ENCODE measurements around the gene AGXT2.

Gene AGXT2, protein sequence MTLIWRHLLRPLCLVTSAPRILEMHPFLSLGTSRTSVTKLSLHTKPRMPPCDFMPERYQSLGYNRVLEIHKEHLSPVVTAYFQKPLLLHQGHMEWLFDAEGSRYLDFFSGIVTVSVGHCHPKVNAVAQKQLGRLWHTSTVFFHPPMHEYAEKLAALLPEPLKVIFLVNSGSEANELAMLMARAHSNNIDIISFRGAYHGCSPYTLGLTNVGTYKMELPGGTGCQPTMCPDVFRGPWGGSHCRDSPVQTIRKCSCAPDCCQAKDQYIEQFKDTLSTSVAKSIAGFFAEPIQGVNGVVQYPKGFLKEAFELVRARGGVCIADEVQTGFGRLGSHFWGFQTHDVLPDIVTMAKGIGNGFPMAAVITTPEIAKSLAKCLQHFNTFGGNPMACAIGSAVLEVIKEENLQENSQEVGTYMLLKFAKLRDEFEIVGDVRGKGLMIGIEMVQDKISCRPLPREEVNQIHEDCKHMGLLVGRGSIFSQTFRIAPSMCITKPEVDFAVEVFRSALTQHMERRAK

DNA sequence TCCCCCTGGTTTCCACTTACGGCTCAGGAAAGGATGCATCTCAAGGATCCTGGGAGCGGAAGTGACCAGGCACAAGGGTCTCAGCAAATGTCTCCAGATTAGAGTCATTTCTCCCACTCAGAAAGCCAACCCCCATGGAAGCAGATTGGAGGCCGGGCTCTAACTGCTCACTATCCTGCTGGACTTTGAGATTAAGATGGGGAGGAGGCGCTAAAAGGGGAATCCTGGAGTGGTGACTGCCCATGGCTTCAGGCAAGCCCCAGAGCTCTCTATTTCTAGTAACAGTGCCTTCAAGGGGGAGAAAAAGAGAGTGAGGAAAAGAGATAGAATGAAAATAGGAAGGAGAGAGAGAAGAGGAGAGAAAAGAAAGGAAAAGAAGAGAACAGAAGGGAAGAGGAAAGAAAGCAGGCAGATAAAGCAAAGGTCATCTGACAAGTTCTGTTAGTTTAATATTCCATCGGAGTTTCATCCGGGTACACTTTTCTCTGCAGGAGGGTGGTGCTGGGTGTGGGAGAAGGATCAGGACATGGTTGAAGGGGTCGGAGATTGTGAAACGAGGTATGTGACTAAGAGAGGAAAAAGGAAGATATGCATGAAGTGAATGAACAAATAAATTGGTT is at the start of gene AGXT2:
Gene AGXT2 (minus strand): TSS at position 165 of the 620 bp plus-strand sequence. CDS start 57 bp downstream, at position 108.
- in situ Hi-C loops (cut with HindIII; ENCODE audit: low pct_unique_long_range_greater_than_20kb, low sequenced_read_pairs) = no loop called here
- TF ChIP-seq JUND (IDR thresholded peaks at IDR 0.05; ENCODE audit: low read depth) = no peak
- DNase-seq (ENCODE audit: low read depth in 1 of 2, low spot score in 1 of 2) = peak in 1 of 2 experiments; percentile 55

- DNase-seq (ENCODE audit: low read depth in 1 of 2, low spot score in 1 of 2) = no peak
- TF ChIP-seq JUND (IDR thresholded peaks at IDR 0.05; ENCODE audit: low read depth) = 0 out of 2 replicates have a peak, but pooled peaks have one; percentile 21
- in situ Hi-C loops (cut with HindIII; ENCODE audit: low pct_unique_long_range_greater_than_20kb, low sequenced_read_pairs) = no loop called here
Measured at GRCh38 chr5:35096932-35097331, 49.2 kb upstream of the AGXT2 start.

DNA sequence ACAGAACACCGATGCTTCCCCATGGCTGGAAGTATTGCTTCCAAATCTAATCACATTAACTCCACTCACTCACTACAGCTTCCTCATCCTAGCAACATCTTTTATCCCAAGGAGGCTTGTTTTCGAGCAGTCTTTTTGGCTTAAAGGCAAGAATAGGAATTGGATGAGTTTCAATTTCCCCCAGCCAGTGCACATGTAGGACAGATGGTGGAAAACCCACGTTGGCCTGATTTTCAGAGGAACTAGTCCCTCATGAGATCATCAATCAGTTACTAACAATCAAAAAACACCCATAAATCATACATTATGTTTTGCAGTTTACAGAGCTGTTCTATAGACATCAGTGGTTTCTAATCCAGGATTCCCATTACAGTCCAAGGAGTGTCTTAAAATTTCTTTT is 48.5 kb upstream of the AGXT2 start:
- in situ Hi-C loops (cut with HindIII; ENCODE audit: low pct_unique_long_range_greater_than_20kb, low sequenced_read_pairs) = no loop called here
- no peak for DNase-seq (ENCODE audit: low read depth in 1 of 2, low spot score in 1 of 2)
- no peak for TF ChIP-seq JUND (IDR thresholded peaks at IDR 0.05; ENCODE audit: low read depth)

DNA sequence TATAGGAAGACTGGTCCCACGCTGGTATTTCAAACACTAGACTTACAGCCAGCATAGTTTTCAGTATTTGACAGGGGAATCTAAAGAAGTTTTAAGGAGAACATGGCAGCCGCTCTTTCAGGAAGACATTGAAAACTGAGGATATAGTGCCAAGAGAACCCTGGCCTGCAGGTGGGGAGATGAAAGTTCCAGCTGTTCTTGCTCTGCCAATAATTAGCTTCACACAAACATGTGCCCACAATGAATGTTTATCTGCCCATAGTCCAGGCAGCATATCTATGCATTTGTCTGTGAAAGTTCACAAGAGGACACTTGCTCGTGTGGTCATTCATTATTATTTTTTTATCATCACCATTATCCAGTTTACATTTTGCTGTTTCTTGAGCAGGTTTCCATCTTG is 47.6 kb upstream of the AGXT2 start:
- in situ Hi-C loops (cut with HindIII; ENCODE audit: low pct_unique_long_range_greater_than_20kb, low sequenced_read_pairs) = no loop called here
- DNase-seq (ENCODE audit: low read depth in 1 of 2, low spot score in 1 of 2) = no peak
- no peak for TF ChIP-seq JUND (IDR thresholded peaks at IDR 0.05; ENCODE audit: low read depth)

DNA sequence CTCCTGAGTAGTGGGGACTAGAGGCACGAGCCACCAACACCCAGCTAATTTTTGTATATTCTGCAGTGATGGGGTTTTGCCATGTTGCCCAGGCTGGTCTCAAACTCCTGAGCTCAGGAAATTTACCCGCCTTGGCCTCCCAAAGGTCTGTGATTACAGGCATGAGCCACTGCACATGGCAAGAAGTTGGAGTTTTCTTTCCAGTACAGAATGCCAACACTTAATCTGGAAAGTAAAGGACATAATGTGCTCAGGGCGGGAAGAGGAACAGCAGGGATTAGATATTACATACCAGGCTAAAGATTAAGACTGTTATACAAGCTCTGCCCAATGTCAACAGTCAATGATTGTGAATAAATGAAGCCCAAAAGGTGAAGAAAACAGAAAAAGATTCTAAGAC is 47.2 kb upstream of the AGXT2 start:
- in situ Hi-C loops (cut with HindIII; ENCODE audit: low pct_unique_long_range_greater_than_20kb, low sequenced_read_pairs) = no loop called here
- no peak for TF ChIP-seq JUND (IDR thresholded peaks at IDR 0.05; ENCODE audit: low read depth)
- no peak for DNase-seq (ENCODE audit: low read depth in 1 of 2, low spot score in 1 of 2)

GRCh38 chr5:35092703-35093102 is 45.0 kb upstream of the AGXT2 start:
- TF ChIP-seq JUND (IDR thresholded peaks at IDR 0.05; ENCODE audit: low read depth) = no peak
- in situ Hi-C loops (cut with HindIII; ENCODE audit: low pct_unique_long_range_greater_than_20kb, low sequenced_read_pairs) = no loop called here
- DNase-seq (ENCODE audit: low read depth in 1 of 2, low spot score in 1 of 2) = no peak

DNA sequence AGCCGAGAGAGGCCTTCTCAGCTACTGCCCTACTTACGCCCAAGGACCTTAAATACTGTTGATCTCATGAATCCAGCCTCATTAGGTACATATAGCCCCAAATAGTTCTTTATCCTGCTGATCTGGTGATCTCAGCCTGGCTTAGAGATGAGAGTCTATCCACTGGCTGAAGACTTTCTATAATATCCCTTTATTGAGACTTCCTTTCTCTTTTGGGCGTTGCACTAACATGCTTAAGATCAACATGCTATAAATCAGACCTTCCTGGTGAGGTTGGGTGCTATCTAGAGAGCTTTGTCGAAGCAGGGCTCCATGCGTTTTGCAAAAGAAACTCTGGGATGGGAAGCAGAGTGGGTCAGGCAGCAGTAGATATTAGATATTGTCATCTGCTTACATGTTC is 44.0 kb upstream of the AGXT2 start:
- DNase-seq (ENCODE audit: low read depth in 1 of 2, low spot score in 1 of 2) = no peak
- TF ChIP-seq JUND (IDR thresholded peaks at IDR 0.05; ENCODE audit: low read depth) = no peak
- in situ Hi-C loops (cut with HindIII; ENCODE audit: low pct_unique_long_range_greater_than_20kb, low sequenced_read_pairs) = no loop called here

DNA sequence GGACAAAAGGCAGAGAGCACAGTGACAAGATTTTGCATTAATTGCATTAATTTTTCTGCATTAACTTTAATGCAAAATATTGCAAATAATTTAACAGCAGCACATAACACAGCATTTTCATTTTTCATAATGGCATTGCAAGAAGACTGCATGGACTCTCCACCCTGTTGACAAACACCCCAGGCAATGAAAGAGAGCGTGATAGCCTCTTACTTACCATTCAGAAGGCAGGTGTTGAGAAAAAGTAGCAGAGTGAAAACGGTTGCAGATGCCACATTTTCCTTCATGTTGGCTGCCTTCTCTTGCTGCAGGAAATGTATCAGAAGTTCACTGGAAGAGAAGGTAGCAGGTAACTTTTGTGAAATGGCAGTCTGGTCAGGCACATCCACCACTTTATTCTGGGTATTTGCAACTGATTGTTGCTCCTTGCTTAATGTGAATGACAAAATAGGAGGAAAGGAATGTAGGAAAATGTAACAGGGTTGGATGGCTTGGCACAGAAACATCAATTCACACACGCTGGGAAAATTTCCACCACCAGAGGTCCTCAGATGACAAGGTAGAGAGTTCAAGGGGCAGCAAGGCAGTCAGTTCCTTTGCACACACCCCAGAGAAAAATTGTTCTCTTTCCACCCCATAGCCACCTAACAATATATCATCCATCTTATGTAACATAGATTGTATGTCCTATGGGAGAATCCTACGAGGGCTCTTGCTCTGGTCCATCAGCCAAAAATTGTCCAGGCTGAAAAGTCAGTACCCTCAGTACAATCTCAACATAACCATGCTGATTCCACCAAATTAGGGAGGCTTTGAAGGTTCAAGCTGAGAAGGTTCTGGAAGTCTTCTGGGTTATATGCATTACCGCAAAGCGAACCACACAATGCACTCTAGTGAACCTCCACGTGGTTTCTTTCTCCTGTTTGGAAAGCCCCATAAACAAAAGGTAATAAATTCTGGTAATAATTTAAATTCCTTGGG is 41.9 kb upstream of the AGXT2 start:
- peak in 1 of 2 experiments; percentile 73 for DNase-seq (ENCODE audit: low read depth in 1 of 2, low spot score in 1 of 2)
- in situ Hi-C loops (cut with HindIII; ENCODE audit: low pct_unique_long_range_greater_than_20kb, low sequenced_read_pairs) = no loop called here
- no peak for TF ChIP-seq JUND (IDR thresholded peaks at IDR 0.05; ENCODE audit: low read depth)

- in situ Hi-C loops (cut with HindIII; ENCODE audit: low pct_unique_long_range_greater_than_20kb, low sequenced_read_pairs) = no loop called here
- TF ChIP-seq JUND (IDR thresholded peaks at IDR 0.05; ENCODE audit: low read depth) = no peak
- no peak for DNase-seq (ENCODE audit: low read depth in 1 of 2, low spot score in 1 of 2)
Measured at GRCh38 chr5:35087991-35088390, 40.2 kb upstream of the AGXT2 start.

- in situ Hi-C loops (cut with HindIII; ENCODE audit: low pct_unique_long_range_greater_than_20kb, low sequenced_read_pairs) = no loop called here
- TF ChIP-seq JUND (IDR thresholded peaks at IDR 0.05; ENCODE audit: low read depth) = no peak
Measured at GRCh38 chr5:35083150-35083549, 35.4 kb upstream of the AGXT2 start.

DNA sequence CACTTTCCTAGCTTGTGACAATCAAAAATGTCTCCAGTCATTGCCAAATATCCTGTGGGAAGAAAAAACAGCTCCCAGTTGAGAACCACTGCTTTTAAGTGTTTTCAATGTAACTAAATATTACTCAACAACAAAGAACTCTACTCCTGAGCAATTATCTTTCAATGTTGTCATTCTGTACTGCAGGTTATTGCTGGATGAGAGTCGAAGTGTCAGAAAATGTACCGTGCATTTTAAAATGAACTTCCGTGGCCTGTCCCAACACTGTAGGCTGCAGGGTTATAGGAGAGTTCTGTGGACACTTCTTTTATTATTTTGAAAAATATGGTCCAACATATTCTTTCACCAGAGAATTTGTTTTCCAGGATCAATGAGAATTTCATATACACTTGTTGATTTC is 34.8 kb upstream of the AGXT2 start:
- DNase-seq (ENCODE audit: low read depth in 1 of 2, low spot score in 1 of 2) = no peak
- in situ Hi-C loops (cut with HindIII; ENCODE audit: low pct_unique_long_range_greater_than_20kb, low sequenced_read_pairs) = no loop called here
- TF ChIP-seq JUND (IDR thresholded peaks at IDR 0.05; ENCODE audit: low read depth) = no peak

More at GRCh38 chr5:35083150-35083549, 35.4 kb upstream of the AGXT2 start:
- DNase-seq (ENCODE audit: low read depth in 1 of 2, low spot score in 1 of 2) = no peak

DNA sequence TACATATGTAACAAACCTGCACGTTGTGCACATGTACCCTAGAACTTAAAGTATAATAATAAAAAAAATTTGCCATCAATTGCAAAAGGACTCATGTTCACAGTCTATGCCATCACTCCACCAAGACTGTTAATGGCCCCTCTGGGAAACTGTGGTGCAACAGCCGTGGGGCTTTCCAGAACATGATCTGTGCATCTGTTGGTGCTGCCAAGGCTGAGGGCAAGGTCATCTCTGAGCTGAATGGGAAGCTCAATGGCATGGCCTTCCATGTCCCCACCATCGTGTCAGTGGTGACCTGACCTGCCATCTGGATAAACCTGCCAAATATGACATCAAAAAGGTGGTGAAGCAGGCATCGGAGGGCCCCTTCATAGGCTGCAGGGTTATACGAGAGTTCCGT is 33.4 kb upstream of the AGXT2 start:
- no peak for DNase-seq (ENCODE audit: low read depth in 1 of 2, low spot score in 1 of 2)
- in situ Hi-C loops (cut with HindIII; ENCODE audit: low pct_unique_long_range_greater_than_20kb, low sequenced_read_pairs) = no loop called here
- no peak for TF ChIP-seq JUND (IDR thresholded peaks at IDR 0.05; ENCODE audit: low read depth)

Measured in T47D (cell line).